HG03280 (cell line): ENCODE results near the gene UPF3A.
"Not testable (repeated sequence)": the region's sequence is repeated elsewhere in the genome, so short reads cannot be mapped to it uniquely, and the experiment has no call there.

Source experiments
- ATAC-seq: cut with Tn5 transposase; IDR thresholded peaks from one replicate; pipeline ENCODE4 v1.9.1; 2021; ENCODE audit warnings: mild to moderate bottlenecking, moderate library complexity; ENCODE audit not compliant: unreplicated experiment

The UPF3A gene

DNA sequence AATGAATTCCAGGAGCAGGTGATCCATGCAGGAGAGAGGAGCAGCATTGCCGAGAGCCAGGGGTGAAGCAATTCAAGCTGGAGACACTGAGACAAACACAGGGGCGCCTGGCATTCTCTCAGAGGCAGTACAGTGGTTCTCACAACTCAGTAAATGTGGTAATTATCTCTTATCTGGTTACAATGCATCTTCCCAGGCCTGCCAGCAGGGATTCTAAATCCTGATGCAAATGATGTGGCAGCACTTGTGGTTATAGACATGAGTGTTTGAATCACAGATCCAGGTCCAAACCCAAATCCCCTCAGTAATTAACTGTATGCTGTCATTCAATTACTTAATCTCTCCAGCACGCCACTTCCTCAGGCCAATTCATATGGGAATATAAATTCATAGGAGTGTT, 52.5 kb downstream of the UPF3A start:
- ATAC-seq, result not testable (repeated sequence)

DNA sequence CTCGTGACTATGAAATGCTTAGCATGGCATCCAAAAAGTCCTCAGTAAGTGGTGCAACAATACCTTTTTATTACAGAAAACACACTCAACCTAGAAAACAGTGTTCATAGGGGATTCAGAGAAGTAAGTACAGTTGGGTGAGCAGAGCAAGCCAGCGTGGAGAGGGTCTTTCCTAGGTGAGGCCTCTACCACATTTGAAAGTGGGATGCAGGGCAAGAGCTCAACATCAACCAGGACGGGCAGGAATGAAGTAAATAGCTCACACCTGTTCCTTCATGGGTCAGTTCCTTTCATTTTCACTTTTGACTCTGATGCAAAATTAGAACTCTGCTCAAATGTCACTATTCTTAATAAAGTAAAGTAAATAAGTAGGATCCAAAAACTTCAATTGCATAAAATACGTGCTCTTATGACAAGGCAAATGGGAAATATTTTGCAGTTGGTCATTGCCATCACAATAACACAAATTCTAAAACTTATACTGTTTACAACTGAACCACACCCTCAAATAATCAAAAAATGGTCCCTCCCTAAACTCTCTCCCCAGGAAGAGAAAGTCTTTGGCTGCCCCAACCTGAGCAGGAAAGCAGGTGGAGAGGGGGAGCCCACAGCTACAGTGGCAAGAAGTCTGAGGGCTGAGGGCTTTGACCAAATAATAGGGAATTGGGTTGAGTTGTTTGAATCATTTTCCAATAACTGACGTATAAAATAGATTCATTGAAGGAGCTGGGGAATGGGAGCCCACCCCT, 53.1 kb downstream of the UPF3A start:
- no peak for ATAC-seq

DNA sequence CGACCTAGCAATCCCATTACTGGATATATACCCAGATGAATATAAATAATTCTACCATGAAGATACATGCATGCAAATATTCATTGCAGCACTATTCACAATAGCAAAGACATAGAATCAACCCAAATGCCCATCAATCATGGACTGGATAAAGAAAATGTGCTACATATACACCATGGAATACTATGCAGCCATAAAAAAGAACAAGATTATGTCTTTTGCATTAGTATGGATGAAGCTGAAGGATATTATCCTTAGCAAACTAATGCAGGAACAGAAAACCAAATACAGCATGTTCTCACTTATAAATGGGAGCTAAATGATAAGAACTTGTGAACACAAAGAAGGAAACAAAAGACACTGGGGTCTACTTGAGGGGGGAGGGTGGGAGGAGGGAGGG, 55.1 kb downstream of the UPF3A start:
- ATAC-seq, result not testable (repeated sequence)

- ATAC-seq, result no peak
Observed at GRCh38 chr13:114338959-114339358, 57.6 kb downstream of the UPF3A start.

DNA sequence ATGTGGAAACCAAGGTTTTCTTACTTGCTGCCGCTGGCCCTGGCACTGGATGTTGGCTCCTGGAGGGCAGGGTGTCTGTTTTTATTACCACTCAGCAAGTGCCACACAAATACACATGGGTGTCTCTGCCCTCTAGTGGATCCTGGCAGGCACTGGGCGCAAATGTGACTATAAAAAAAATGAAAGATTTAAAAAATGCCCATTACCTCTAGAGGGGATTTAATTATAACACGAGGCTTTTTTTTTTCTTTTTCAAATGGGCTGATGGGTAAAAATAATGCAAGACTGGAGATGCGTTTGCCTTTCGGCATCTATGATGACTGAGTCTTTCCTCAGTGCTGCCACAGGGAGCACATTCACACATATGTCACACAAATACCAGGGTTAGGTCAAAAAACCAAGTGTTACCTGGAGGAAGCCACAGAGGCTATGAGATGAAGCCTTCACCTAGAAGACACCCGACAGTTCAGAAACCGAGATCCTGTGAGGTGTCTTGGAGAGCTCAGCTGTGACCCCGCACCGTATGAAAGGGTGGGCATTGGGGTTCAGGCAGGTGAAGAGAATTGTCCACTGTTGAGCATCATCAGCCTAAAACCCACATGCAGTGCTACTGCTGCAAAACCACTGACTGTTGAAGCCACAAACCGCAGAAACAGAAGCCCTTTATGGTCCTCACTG, 58.6 kb downstream of the UPF3A start:
- no peak for ATAC-seq

DNA sequence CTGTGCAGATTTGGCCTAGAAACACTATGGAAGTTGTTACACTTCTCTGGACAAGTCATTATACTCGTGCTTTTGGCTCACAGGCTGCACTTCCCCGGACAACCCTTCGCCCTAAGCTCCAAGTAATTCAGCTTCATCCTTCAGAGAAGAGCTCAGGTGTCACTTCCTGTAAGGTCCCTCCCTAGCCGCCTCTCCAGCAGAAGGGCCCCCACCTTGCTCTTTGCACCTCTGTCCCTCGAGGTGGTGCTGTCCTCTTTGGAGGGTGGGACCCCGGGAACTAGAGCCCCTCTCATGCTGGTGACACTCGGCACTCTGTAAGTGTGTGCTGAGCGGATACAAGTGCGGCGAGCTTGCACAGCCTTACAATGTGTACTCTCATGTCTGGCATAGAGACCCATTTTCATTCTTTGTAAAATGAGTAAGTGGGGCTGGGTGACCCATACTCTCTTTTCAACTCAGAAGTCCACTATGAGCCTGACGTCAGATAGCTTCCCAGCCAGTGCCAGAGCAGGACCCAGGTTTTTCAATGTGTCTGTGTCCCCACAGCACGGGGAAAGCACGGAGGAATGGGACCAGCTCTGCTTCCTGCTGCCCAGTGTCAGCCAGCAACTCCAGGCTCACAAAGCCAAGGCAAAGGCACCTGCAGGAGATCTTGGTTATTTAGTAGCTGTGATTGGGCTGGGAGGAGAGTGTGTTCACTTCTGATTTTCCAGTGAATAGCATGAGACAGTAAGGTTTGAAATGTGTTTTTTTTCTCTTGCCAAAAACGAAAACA, 59.8 kb downstream of the UPF3A start:
- no peak for ATAC-seq

GRCh38 chr13:114347256-114347655, 65.9 kb downstream of the UPF3A start:
- ATAC-seq, result not testable (repeated sequence)

- ATAC-seq, result not testable (repeated sequence)
Observed at GRCh38 chr13:114352763-114353162, 71.4 kb downstream of the UPF3A start.

GRCh38 chr13:114353382-114353781, 72.0 kb downstream of the UPF3A start:
- not testable (repeated sequence) for ATAC-seq
